H1 (cell line): ENCODE data around the gene CDCA7. TPM values are rescaled to one million over a fixed set of nuclear protein-coding genes. Genes with fewer than 3 reads are reported as not detected.

ENCODE experiments used
- CTCF ChIA-PET: fragments of 300-600 bp; sonication (Branson Sonifier 250); formaldehyde crosslinking; loops from one replicate; lab custom pipeline; 2021; ENCODE audit not compliant: partially characterized antibody; lab: Charles Lee
- POLR2A ChIA-PET: fragments of 300-600 bp; sonication (Branson Sonifier 250); formaldehyde crosslinking; loops from one replicate; lab custom pipeline; 2021; ENCODE audit warnings: inconsistent platforms; ENCODE audit not compliant: partially characterized antibody; lab: Charles Lee
- DNase-seq, 2 experiments: peaks; one replicate each; pipeline versions ENCODE4 v3.0.0 to v3.0.0-alpha.2; 2010 to 2022; ENCODE audit warnings: low spot score in 2 of 2, low read depth in 1 of 2, mixed read lengths in 1 of 2
- FAIRE-seq: peaks from 2 replicates; lab custom pipeline; 2011; peaks lifted over from hg19 to GRCh38; lab: Jason Lieb, UNC
- H2AFZ ChIP-seq: 2 replicates; pipeline ENCODE4 v1.8.1; 2012; ENCODE audit warnings: low read length, inconsistent platforms
- H2AK5ac ChIP-seq: 2 replicates; pipeline ENCODE4 v1.6.1; 2013; ENCODE audit warnings: low read depth, low read length
- H2BK120ac ChIP-seq: replicated peaks from 2 replicates; pipeline ENCODE3; 2013; ENCODE audit warnings: low read depth, low read length, inconsistent platforms
- H2BK12ac ChIP-seq: 2 replicates; pipeline ENCODE4 v1.6.1; 2013; ENCODE audit warnings: low read depth, low read length
- H2BK15ac ChIP-seq: 2 replicates; pipeline ENCODE4 v1.6.1; 2013; ENCODE audit warnings: low read length
- H2BK20ac ChIP-seq: 2 replicates; pipeline ENCODE4 v1.6.1; 2013; ENCODE audit warnings: low read length
- H2BK5ac ChIP-seq: 2 replicates; pipeline ENCODE4 v1.6.1; 2013; ENCODE audit warnings: low read depth, low read length
- H3K14ac ChIP-seq: 2 replicates; pipeline ENCODE4 v1.6.1; 2013; ENCODE audit warnings: inconsistent platforms; ENCODE audit not compliant: insufficient read length
- H3K18ac ChIP-seq: 2 replicates; pipeline ENCODE4 v1.6.1; 2013; ENCODE audit warnings: low read length; ENCODE audit errors: extremely low read depth
- H3K23ac ChIP-seq: 2 replicates; pipeline ENCODE4 v1.6.1; 2013; ENCODE audit warnings: inconsistent platforms; ENCODE audit not compliant: insufficient read length
- H3K23me2 ChIP-seq: 2 replicates; pipeline ENCODE4 v1.6.1; 2013; ENCODE audit warnings: low read depth, low read length
- H3K27ac ChIP-seq: 2 replicates; pipeline ENCODE4 v1.6.1; 2011; ENCODE audit warnings: low read depth, low read length, inconsistent platforms
- H3K27me3 ChIP-seq, 4 experiments: replicated peaks in 1 of 4; 1 replicate in 1 of 4; 2 replicates in 3 of 4; pipeline versions ENCODE4 v1.6.1 to v1.8.1; 2011 to 2013; ENCODE audit warnings: low read length in 3 of 4, mild to moderate bottlenecking in 3 of 4, inconsistent platforms in 2 of 4, mixed read lengths in 2 of 4, moderate library complexity in 1 of 4; ENCODE audit not compliant: control insufficient read depth in 3 of 4, insufficient read depth in 3 of 4; ENCODE audit errors: extremely low read depth in 1 of 4
- H3K36me3 ChIP-seq, 4 experiments: 2 replicates each; pipeline versions ENCODE4 v1.6.1 to v1.8.1; 2011 to 2013; ENCODE audit warnings: mild to moderate bottlenecking in 4 of 4, low read length in 3 of 4, moderate library complexity in 2 of 4, control low read depth in 1 of 4, inconsistent platforms in 1 of 4; ENCODE audit not compliant: insufficient read depth in 4 of 4, control insufficient read depth in 2 of 4
- H3K4ac ChIP-seq: replicated peaks from 2 replicates; pipeline ENCODE3; 2013; ENCODE audit warnings: low read length, low read depth, mixed read lengths, inconsistent platforms; ENCODE audit not compliant: insufficient read length
- H3K4me1 ChIP-seq, 4 experiments: replicated peaks in 1 of 4; 1 replicate in 1 of 4; 2 replicates in 3 of 4; pipeline versions ENCODE4 v1.6.1 to v1.8.1; 2011 to 2013; ENCODE audit warnings: low read length in 3 of 4, inconsistent platforms in 2 of 4, mixed read lengths in 1 of 4; ENCODE audit not compliant: insufficient read depth in 4 of 4, control insufficient read depth in 3 of 4
- H3K4me2 ChIP-seq, 2 experiments: 2 replicates each; pipeline versions ENCODE4 v1.6.1 to v1.8.1; 2011 to 2013; ENCODE audit warnings: low read depth in 2 of 2, low read length in 2 of 2, control low read depth in 1 of 2, inconsistent platforms in 1 of 2, mild to moderate bottlenecking in 1 of 2; ENCODE audit not compliant: insufficient read depth in 1 of 2
- H3K4me3 ChIP-seq, 4 experiments: fragments of 200-600, 300-600 bp in 1 of 4; sonication (generic), shearing (Covaris generic), sonication (Bioruptor Twin) in 1 of 4; 2 replicates each; pipeline versions ENCODE4 v1.5.1 to v1.8.1; 2011 to 2016; ENCODE audit warnings: low read length in 4 of 4, low read depth in 3 of 4, control low read depth in 2 of 4, inconsistent platforms in 2 of 4, mild to moderate bottlenecking in 2 of 4, mixed read lengths in 1 of 4, moderate library complexity in 1 of 4; ENCODE audit not compliant: insufficient read depth in 2 of 4; ENCODE audit errors: extremely low read depth in 1 of 4
- H3K56ac ChIP-seq: replicated peaks from 2 replicates; pipeline ENCODE3; 2013; ENCODE audit warnings: low read depth, mild to moderate bottlenecking, mixed read lengths, low read length, inconsistent platforms; ENCODE audit not compliant: insufficient read length
- H3K79me1 ChIP-seq: 2 replicates; pipeline ENCODE4 v1.6.1; 2013; ENCODE audit warnings: low read depth, low read length, control low read depth
- H3K79me2 ChIP-seq, 2 experiments: 2 replicates each; pipeline versions ENCODE4 v1.6.1 to v1.8.1; 2012 to 2013; ENCODE audit warnings: low read length in 2 of 2, mild to moderate bottlenecking in 2 of 2, inconsistent platforms in 1 of 2; ENCODE audit not compliant: insufficient read depth in 2 of 2, control insufficient read depth in 1 of 2
- H3K9ac ChIP-seq, 4 experiments: replicated peaks in 1 of 4; 1 replicate in 1 of 4; 2 replicates in 3 of 4; pipeline versions ENCODE4 v1.6.1 to v1.8.1; 2011 to 2013; ENCODE audit warnings: low read depth in 3 of 4, low read length in 3 of 4, control low read depth in 2 of 4, mild to moderate bottlenecking in 2 of 4, moderate library complexity in 2 of 4, inconsistent platforms in 1 of 4; ENCODE audit errors: extremely low read depth in 1 of 4
- H3K9me3 ChIP-seq, 2 experiments: 2 replicates each; pipeline versions ENCODE4 v1.6.1 to v1.8.1; 2012 to 2013; ENCODE audit warnings: mild to moderate bottlenecking in 2 of 2, moderate library complexity in 2 of 2, control low read depth in 1 of 2, inconsistent platforms in 1 of 2, low read depth in 1 of 2, low read length in 1 of 2, mixed read lengths in 1 of 2; ENCODE audit not compliant: insufficient read depth in 2 of 2
- H4K20me1 ChIP-seq, 2 experiments: replicated peaks in 1 of 2; 2 replicates each; pipeline versions ENCODE3 to v1.8.1; 2011 to 2013; ENCODE audit warnings: inconsistent platforms in 2 of 2, low read length in 2 of 2, mild to moderate bottlenecking in 1 of 2; ENCODE audit not compliant: insufficient read depth in 2 of 2, control insufficient read depth in 1 of 2
- H4K5ac ChIP-seq: 2 replicates; pipeline ENCODE4 v1.6.1; 2013; ENCODE audit warnings: low read length, low read depth, mixed read lengths, inconsistent platforms; ENCODE audit not compliant: insufficient read length
- H4K8ac ChIP-seq: 2 replicates; pipeline ENCODE4 v1.8.0; 2013; ENCODE audit warnings: mild to moderate bottlenecking, moderate library complexity, low read length, inconsistent platforms; ENCODE audit not compliant: insufficient read depth; ENCODE audit errors: extremely low read depth
- H4K91ac ChIP-seq: replicated peaks from 2 replicates; pipeline ENCODE3; 2013; ENCODE audit warnings: low read length, mixed read lengths, inconsistent platforms; ENCODE audit not compliant: insufficient read length
- ATF3 ChIP-seq: IDR thresholded peaks from 2 replicates; pipeline ENCODE4 v1.6.1; 2011; ENCODE audit warnings: low read depth, mild to moderate bottlenecking, low read length; ENCODE audit not compliant: insufficient read depth
- BRCA1 ChIP-seq: IDR thresholded peaks from 2 replicates; pipeline ENCODE4 v1.6.1; 2012; ENCODE audit warnings: low read depth, low read length, improper control_type of control experiment
- CBX5 ChIP-seq: fragments of 300-800, 300-1000 bp; sonication (generic); IDR thresholded peaks from 2 replicates; pipeline ENCODE4 v1.7.1; 2016; ENCODE audit warnings: antibody characterized with exemption, low read length, low read depth
- CHD1 ChIP-seq: IDR thresholded peaks from 2 replicates; pipeline ENCODE4 v1.6.1; 2012; ENCODE audit warnings: low read depth, low read length, improper control_type of control experiment
- CHD2 ChIP-seq: IDR thresholded peaks from 2 replicates; pipeline ENCODE4 v1.6.1; 2012; ENCODE audit warnings: low read length, improper control_type of control experiment
- CREB1 ChIP-seq: IDR thresholded peaks from 2 replicates; pipeline ENCODE4 v1.6.1; 2012; ENCODE audit warnings: inconsistent platforms
- NANOG ChIP-seq: IDR thresholded peaks from 2 replicates; pipeline ENCODE4 v1.6.1; 2011; ENCODE audit warnings: low read length, low read depth, mild to moderate bottlenecking, inconsistent platforms; ENCODE audit not compliant: insufficient read depth, poor library complexity, severe bottlenecking
- POLR2AphosphoS5 ChIP-seq: IDR thresholded peaks from 2 replicates; pipeline ENCODE4 v1.6.1; 2011; ENCODE audit warnings: low read depth, low read length
- RAD21 ChIP-seq, 2 experiments: IDR thresholded peaks in 1 of 2; conservative IDR thresholded peaks in 1 of 2; 2 replicates each; pipeline ENCODE4 v1.6.1; 2011; ENCODE audit warnings: low read depth in 2 of 2, low read length in 2 of 2, improper control_type of control experiment in 1 of 2, inconsistent platforms in 1 of 2, mild to moderate bottlenecking in 1 of 2, moderate library complexity in 1 of 2
- RXRA ChIP-seq: IDR thresholded peaks from 2 replicates; pipeline ENCODE4 v1.6.1; 2011; ENCODE audit warnings: low read depth, mild to moderate bottlenecking, low read length, moderate library complexity; ENCODE audit not compliant: insufficient read depth
- SAP30 ChIP-seq: fragments of 300-600 bp; sonication (generic); IDR thresholded peaks from 2 replicates; pipeline ENCODE4 v1.7.1; 2012; ENCODE audit warnings: low read length, moderate library complexity, mild to moderate bottlenecking, inconsistent platforms; ENCODE audit not compliant: insufficient read depth, insufficient replicate concordance
- SIX5 ChIP-seq: IDR thresholded peaks from 2 replicates; pipeline ENCODE4 v1.6.1; 2011; ENCODE audit warnings: mild to moderate bottlenecking, low read depth, low read length
- TBP ChIP-seq: IDR thresholded peaks from 2 replicates; pipeline ENCODE4 v1.6.1; 2011; ENCODE audit warnings: low read depth, low read length, improper control_type of control experiment
- WGBS, 2 experiments: shearing (Covaris generic) in 1 of 2; methylation state at CpG; one replicate each; pipeline versions ENCODE4 v1.1.6 to v1.1.7; 2013 to 2015; ENCODE audit warnings: low lambda C conversion rate in 2 of 2, mixed read lengths in 2 of 2, inconsistent platforms in 1 of 2, low coverage in 1 of 2, missing lambda C conversion rate in 1 of 2; ENCODE audit not compliant: insufficient replicate concordance in 2 of 2, insufficient coverage in 1 of 2, insufficient read length in 1 of 2; ENCODE audit errors: extremely low coverage in 1 of 2, missing lambda C conversion rate in 1 of 2; 5-methylcytosine and 5-hydroxymethylcytosine counted together
- polyA plus RNA-seq, 7 experiments: library from polyadenylated mRNA; depleted of rRNA in 3 of 7; stranded (reverse) in 5 of 7; unstranded in 2 of 7; fragments of >200 nt in 5 of 7; fragments of 200-250 nt in 2 of 7; gene quantifications; 1 replicate in 5 of 7; 2 replicates in 1 of 7; 4 replicates in 1 of 7; pipeline versions ENCODE4 v1.2.1 to v1.2.3, GENCODE V29; 2011 to 2013; ENCODE audit warnings: missing spikeins in 2 of 7, mixed read lengths in 2 of 7
- total RNA-seq: library from RNA; stranded (reverse); fragmentation: NEBNext Ultra II Directional; extraction: Animal tissue kit (Norgen Biotek cat#: 25700); gene quantifications from 2 replicates; pipeline ENCODE4 v1.2.1, GENCODE V29; 2021

The CDCA7 gene
- total and polyA plus RNA-seq, 2 of the 8 experiments (the other 6 are each of a cell fraction or from before 2014, with no cell fraction given), result 64.4 to 80.4 TPM

GRCh38 chr2:173370198-173370597 is 15.5 kb downstream of the CDCA7 start:
- Histone ChIP-seq H4K20me1 (no peaks in the 10 kb centered on the region), H3K79me2 (no peaks in the 10 kb centered on the region), H3K23me2 (no peaks in the 10 kb centered on the region), H3K9ac (no peak overlapping the region), H2BK120ac (no peak overlapping the region), H2BK5ac (no peak overlapping the region), H3K56ac (no peak overlapping the region), H3K27me3 (no peaks in the 10 kb centered on the region), H2AK5ac (no peak overlapping the region), H3K27ac (no peak overlapping the region), H4K5ac (no peak overlapping the region), H3K4me1 (peaks cover 0 to 3% (median 0%) of the 10 kb centered on the region in 4 experiments; a peak in 1 of 7 replicates), H3K9me3 (no peaks in the 10 kb centered on the region), H3K14ac (no peak overlapping the region), H3K23ac (no peak overlapping the region), H4K8ac (no peak overlapping the region), H3K4me3 (no peak overlapping the region), H2BK20ac (no peak overlapping the region), H3K18ac (no peak overlapping the region), H3K4ac (no peak overlapping the region), H3K4me2 (no peak overlapping the region), H3K36me3 (peaks cover 17 to 50% (median 43%) of the 10 kb centered on the region in 4 experiments), H2BK12ac (no peak overlapping the region), H4K91ac (no peak overlapping the region), H2BK15ac (no peak overlapping the region), H3K79me1 (no peaks in the 10 kb centered on the region), H2AFZ (no peak overlapping the region)
- no peak for TF ChIP-seq RAD21 (IDR thresholded peaks at IDR 0.05 in 1 of 2, conservative IDR thresholded peaks at IDR 0.05 in 1 of 2; ENCODE audit: low read depth in 2 of 2, low read length in 2 of 2)
- no peak for TF ChIP-seq POLR2AphosphoS5
- TF ChIP-seq ATF3, result no peak
- no peak for TF ChIP-seq TBP
- TF ChIP-seq CREB1, result no peak
- no peak for TF ChIP-seq BRCA1
- TF ChIP-seq SIX5, result no peak
- no peak for TF ChIP-seq SAP30
- no peak for TF ChIP-seq CHD1
- TF ChIP-seq NANOG, result no peak
- TF ChIP-seq CHD2, result no peak
- TF ChIP-seq CBX5, result no peak
- no peak for TF ChIP-seq RXRA
- 96% methylated on average over 3 of the region's 3 CpGs; no CpG with 5 or more reads in 1 of the 2 experiments for WGBS, 2 experiments
- DNase-seq (no peak), FAIRE-seq (no peak)
- ChIA-PET CTCF (interaction anchor here (0.6 kb wide), 1 partner anchor 76 kb away, joined by 3 read pairs; no protein-coding TSS in a partner anchor), POLR2A (interaction anchor here (2.4 kb wide), 1 partner anchor 13 kb away, joined by 17 read pairs; no protein-coding TSS in a partner anchor)
